Omental fat pad (tissue), 4 donors: ENCODE data around the gene RNF41. TPM values are rescaled to one million over a fixed set of nuclear protein-coding genes. Genes with fewer than 3 reads are reported as not detected.
"Not testable (repeated sequence)": the region's sequence is repeated elsewhere in the genome, so short reads cannot be mapped to it uniquely, and the experiment has no call there.

Experiments used
- ATAC-seq: fragments of 150-250 bp; one replicate; pipeline ENCODE4 v1.9.1; 2016; ENCODE audit warnings: mild to moderate bottlenecking, moderate library complexity; ENCODE audit not compliant: low FRiP score
- DNase-seq: peaks from one replicate; pipeline ENCODE4 v3.0.0-alpha.2; 2019; ENCODE audit warnings: low spot score
- CTCF ChIP-seq, 3 donors: fragments of 450-650 bp; IDR thresholded peaks; one replicate each; pipeline ENCODE4 v1.5.1; 2016 to 2017; ENCODE audit warnings: antibody characterized with exemption in 3 of 3, mild to moderate bottlenecking in 3 of 3, moderate library complexity in 2 of 3
- total RNA-seq, 4 donors: library from RNA; depleted of rRNA; stranded (reverse); fragments of >200 nt; gene quantifications; one replicate each; pipeline ENCODE4 v1.1.0, GENCODE V29; 2016

The RNF41 gene
- total RNA-seq, 4 donors from 2014 or later, result 50.0 to 128 (median 76.2) TPM

GRCh38 chr12:56202838-56203237, 18.9 kb downstream of the RNF41 start:
- no peak for TF ChIP-seq CTCF (IDR thresholded peaks at IDR 0.05)
- no peak for DNase-seq
- no peak for ATAC-seq

- no peak for ATAC-seq
- no peak for DNase-seq
- no peak for TF ChIP-seq CTCF (IDR thresholded peaks at IDR 0.05)
Observed at GRCh38 chr12:56202366-56202765, 19.4 kb downstream of the RNF41 start.

- ATAC-seq (no peak), DNase-seq (no peak)
- TF ChIP-seq CTCF (IDR thresholded peaks at IDR 0.05), result no peak
Observed at GRCh38 chr12:56198836-56199235, 22.9 kb downstream of the RNF41 start.

- ATAC-seq, result no peak
- TF ChIP-seq CTCF (IDR thresholded peaks at IDR 0.05), result no peak
- no peak for DNase-seq
Observed at GRCh38 chr12:56197921-56198635, 23.6 kb downstream of the RNF41 start.

- not testable (repeated sequence) for DNase-seq
- ATAC-seq, result peak; percentile 91
Observed at GRCh38 chr12:56196818-56197550, 24.7 kb downstream of the RNF41 start.

GRCh38 chr12:56193025-56193578, 28.6 kb downstream of the RNF41 start:
- DNase-seq, result peak; percentile 82
- no peak for ATAC-seq
- TF ChIP-seq CTCF (IDR thresholded peaks at IDR 0.05), result peak in 2 of 3 donors; percentile 3 to 57

GRCh38 chr12:56192582-56192981, 29.1 kb downstream of the RNF41 start:
- no peak for ATAC-seq

More at GRCh38 chr12:56192582-56192981, 29.1 kb downstream of the RNF41 start:
- no peak for DNase-seq
- TF ChIP-seq CTCF (IDR thresholded peaks at IDR 0.05), result no peak
